Measurements from ENCODE around the gene THEM5.

Gene THEM5

GRCh38 chr1:151839457-151840403 lies 13.8 kb downstream of the THEM5 start, which contains the start of gene C2CD4D:
TSS of gene C2CD4D (minus strand) at chr1:151839820. CDS start at chr1:151838989, 831 bp downstream.
- DNase-seq (ENCODE audit: low read depth in 2 of 2), result peak; percentile 55 to 61

- DNase-seq (ENCODE audit: low read depth in 2 of 2), result no peak
Observed at GRCh38 chr1:151839082-151839412, 14.5 kb downstream of the THEM5 start.

DNA sequence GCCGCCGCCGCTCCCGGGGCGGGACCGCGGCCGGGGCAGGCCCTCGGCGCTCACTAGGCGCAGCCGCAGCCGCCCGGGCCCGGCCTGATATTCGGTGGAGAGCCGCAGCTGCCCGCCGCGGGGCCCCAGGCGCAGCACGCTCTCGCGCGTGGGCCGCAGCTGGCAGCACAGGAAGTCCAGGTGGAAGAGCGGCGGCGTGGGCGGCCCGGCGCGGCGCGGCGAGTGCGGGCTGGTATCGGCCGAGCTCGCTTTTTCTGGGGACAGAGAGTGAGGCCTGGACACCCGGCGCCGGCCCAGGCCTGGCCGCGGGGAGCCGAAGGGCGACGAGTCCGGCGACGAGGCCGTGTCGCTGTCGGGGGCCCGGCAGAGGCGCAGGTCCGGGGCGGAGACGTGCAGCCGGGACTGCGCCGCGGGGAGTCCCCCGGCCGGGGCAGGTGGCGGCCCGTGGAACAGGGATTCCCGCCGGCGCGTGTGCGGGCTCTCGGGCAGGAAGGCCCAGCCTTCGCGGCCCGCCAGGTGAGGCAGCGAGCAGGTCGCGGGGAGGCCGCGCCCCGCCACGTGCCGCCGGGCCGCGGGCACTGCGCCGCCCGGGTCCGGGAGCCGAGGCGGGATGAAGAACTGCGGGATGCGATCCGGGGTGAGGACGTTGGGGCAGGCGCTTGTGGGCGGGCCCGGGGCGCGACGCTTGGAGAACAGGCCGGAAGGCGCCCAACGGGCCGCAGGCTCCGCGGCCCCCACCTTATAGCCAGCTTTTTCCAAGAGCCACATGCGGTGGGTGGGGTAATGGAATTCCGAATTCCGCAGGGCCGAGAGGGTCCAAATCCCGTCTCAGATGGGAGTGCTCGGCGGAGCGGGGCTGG lies 15.1 kb downstream of the THEM5 start:
- no peak for DNase-seq (ENCODE audit: low read depth in 2 of 2)

- no peak for DNase-seq (ENCODE audit: low read depth in 2 of 2)
Observed at GRCh38 chr1:151837884-151838221, 15.7 kb downstream of the THEM5 start.

DNA sequence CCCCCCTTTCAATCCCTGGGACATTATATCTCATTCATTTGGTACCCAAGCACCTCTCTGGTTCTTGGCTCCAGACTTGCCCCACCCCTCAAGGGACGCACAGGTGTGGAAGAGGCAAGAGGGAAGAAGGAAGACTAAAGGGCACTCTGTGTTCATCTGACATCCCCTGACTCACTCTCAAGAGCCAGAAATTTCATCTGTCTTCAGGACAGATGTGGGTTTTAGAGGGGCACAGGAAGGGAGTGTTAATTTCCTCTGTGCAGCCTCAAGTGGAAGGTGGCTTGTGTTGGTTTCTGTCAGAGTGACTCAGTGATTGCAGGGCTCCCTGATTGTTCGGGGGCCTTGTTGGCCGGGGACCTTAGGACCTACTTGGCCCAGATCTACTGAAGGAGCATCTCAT lies 16.3 kb downstream of the THEM5 start:
- no peak for DNase-seq (ENCODE audit: low read depth in 2 of 2)

DNA sequence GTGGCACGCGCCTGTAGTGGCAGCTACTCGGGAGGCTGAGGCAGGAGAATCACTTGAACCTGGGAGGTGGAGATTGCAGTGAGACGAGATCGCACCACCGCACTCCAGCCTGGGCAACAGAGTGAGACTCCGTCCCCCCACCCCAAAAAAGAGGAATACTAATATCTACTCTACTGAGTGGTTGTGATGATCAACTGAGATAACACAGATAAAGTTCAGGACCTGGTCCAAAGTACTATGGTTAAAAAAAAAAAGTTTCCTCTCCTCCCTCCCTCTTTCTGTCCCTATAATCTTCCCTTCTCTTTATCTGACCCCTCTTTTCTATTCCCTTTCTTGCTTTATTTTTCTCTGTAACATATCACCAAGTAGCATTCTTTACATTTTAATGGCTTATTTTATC lies 17.9 kb downstream of the THEM5 start:
- DNase-seq (ENCODE audit: low read depth in 2 of 2), result no peak

GRCh38 chr1:151834239-151834638 lies 19.3 kb downstream of the THEM5 start:
- DNase-seq (ENCODE audit: low read depth in 2 of 2), result no peak

DNA sequence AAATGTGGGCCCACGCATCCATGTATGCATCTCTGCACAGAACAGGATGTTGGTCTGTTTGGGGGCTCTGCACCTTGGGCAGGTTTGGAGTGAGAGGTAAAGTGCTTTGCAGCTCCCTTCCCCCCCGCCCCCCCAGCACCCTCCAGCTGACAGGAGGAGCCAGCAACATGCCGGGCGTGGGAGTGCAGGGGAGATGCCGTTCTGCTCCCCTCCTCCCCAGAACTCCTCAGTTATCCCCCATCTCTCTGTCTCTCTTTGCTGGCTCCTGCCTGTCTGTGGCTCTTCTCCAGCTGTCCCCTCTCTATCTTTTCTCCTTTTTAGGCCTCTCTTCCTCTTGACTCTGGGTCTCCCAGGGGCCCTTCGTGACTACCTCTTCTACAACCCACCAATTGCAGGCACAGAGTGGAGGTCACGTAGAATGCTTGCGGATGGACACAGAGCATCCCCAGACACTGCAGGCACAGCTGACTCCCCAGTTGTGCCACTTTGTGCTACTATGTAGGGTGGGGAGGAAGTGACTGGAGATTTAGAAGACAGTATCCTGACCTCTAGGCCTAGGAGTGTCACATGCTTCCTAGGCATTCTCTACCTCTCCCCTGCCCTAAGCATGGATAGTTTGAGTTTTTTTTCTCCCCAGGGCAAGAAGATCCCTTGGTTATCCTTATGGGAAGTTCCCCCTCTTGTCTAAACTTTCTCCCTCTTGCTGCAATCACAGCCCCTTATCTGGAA lies 20.2 kb downstream of the THEM5 start:
- no peak for DNase-seq (ENCODE audit: low read depth in 2 of 2)

GRCh38 chr1:151832318-151832980 lies 21.1 kb downstream of the THEM5 start:
- DNase-seq (ENCODE audit: low read depth in 2 of 2), result no peak

GRCh38 chr1:151831605-151832004 lies 21.9 kb downstream of the THEM5 start, which contains the start of gene RORC:
TSS of gene RORC (minus strand) at chr1:151831802. CDS start at chr1:151831764, 38 bp downstream.
- no peak for DNase-seq (ENCODE audit: low read depth in 2 of 2)

DNA sequence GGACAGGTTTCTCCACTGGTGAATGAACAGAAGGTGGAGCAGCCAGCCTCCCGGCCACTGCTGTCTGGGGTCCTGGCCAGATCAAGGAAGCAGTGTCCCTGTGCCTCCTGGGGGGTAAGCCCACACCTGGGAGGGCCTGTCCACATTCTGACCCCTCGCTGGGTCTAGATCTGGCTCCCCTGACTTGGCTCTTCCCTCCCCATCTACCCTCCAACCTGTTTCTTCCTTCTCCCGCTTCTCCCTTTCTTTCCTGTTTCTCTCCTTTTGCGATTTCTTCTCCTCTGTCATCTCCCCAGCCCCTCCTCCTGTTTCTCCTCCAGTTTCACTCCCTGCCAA lies 22.3 kb downstream of the THEM5 start:
- DNase-seq (ENCODE audit: low read depth in 2 of 2), result no peak

DNA sequence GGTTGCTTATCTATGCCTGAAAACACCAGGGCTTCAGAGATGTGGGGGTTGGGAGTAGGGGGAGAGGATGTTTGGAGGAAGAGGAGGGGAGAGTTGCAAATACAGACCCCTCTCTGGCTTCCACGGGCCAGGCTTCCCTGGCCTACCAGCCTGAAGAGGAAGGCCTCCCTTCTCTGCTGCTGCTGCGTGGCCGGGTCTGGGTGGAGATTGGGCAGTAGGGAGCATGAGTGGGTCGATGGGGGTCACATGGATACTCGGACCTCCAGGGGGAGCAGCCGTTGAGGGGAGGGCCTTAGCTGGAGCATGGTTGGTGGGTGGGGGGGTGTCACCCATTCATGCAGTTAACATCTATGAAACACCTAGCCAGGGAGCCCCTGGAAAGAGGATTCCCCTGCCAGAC lies 23.5 kb downstream of the THEM5 start:
- no peak for DNase-seq (ENCODE audit: low read depth in 2 of 2)

- no peak for DNase-seq (ENCODE audit: low read depth in 2 of 2)
Observed at GRCh38 chr1:151829352-151830046, 24.0 kb downstream of the THEM5 start.

DNA sequence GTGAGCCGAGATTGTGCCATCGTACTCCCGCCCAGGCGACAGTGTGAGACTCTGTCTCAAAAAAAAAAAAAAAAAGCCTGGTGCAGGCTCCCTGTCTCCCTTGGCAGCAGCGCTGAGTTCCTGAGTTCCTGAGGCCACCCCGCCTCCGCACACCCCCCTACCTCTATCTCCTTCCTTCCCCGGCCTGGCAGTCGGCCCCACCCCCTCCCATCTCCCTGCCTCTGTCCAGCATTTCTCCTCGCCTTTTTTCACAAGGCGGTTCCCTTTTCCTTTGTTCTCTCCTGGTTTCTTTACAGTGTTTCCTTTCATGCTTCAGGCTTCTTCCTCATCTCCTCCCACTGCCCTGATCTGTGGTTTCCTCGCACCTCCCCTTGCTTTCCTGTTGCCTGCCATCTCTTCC lies 24.6 kb downstream of the THEM5 start:
- no peak for DNase-seq (ENCODE audit: low read depth in 2 of 2)

GRCh38 chr1:151827853-151828252 lies 25.7 kb downstream of the THEM5 start:
- DNase-seq (ENCODE audit: low read depth in 2 of 2), result no peak

DNA sequence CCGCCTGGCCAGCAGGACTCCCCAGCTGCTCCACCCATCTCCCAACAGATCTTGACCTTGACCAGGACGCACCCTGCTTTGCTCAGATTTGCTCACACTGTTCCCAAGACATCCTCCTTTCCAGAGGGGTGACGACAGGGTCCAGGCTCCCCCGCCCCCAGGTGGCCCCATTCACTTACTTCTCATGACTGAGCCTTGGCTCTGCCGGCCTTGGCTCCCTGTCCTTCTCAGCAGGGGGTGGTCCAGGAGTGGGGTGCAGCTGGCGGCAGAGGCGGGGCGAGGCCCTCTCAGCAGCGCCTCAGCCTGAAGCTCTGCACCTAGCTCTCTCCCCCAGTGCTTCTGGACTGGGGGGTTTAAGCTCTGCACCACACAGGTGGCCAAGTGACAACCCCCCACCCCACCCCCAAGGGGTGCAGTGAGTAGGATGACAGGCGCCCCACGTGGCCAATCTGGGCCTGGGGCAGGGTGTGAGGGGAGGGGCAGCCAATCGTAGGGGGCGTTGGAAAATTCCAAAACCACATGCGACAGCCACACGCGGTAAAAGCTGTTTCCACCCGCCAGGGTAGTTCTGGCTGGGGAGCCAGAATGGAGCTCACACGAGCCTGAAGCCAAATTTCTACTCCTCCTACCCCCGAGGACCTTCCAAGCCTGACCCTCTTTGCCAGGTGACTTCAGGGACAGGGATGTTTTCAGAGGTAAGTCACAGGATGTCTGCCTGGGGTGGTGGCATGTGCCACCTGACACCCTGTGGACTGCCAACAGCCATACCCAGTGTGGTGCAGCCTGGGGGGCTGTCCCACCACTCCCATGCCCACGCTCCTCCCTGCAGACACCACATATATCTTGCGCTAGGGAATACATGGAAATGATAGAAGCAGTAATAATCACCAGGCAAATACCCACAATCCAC lies 27.5 kb downstream of the THEM5 start:
- peak in 1 of 2 donors; percentile 49 for DNase-seq (ENCODE audit: low read depth in 2 of 2)

GRCh38 chr1:151825204-151825603 lies 28.3 kb downstream of the THEM5 start:
- DNase-seq (ENCODE audit: low read depth in 2 of 2), result no peak

DNA sequence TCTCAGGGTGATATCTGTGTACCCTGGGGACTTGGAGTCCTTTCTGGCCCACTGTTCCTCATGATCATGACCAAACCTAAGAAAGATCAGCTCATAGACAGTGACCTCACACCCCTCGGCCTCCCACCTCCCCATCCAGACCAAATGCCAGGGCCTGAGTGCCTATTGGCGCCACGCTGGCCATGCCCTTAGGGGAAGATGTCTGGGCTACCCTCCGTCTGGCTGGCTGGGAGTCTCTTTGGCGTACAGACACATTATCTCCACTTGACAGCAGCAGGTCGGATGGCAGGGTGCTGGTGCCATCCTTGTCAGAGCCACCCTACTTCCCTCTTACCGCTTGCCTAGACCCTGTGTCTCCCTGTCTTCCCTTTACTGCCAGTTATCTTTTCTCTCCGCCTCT lies 30.3 kb downstream of the THEM5 start:
- no peak for DNase-seq (ENCODE audit: low read depth in 2 of 2)

- peak in 1 of 2 donors; percentile 54 for DNase-seq (ENCODE audit: low read depth in 2 of 2)
Observed at GRCh38 chr1:151822404-151822803, 31.1 kb downstream of the THEM5 start.

DNA sequence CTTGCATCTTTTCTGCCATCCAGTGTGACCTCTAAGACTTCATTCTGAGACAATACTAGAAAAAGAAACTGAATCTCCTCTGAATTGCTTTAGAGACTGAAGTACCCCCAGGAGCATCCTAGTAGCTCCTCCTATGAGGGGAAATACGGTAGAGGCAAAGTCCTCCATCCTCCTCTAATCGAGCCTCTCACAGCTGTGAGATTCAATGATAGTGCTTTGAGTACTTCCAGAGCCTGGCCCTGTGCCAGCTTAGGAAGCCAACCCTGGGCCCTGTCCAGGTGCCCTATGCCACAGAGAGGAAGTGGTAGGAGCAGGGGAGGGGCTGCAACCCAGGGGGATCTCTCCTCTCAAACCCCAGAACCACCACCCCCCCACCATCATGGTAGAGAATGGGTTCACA lies 32.6 kb downstream of the THEM5 start:
- no peak for DNase-seq (ENCODE audit: low read depth in 2 of 2)
